NCI-H1417 (cell line): ENCODE data around the gene SYP.
"Not testable (repeated sequence)": the region's sequence is repeated elsewhere in the genome, so short reads cannot be mapped to it uniquely, and the experiment has no call there.

Experiments
- DNase-seq, 3 experiments: peaks; one replicate each; lab custom pipeline; 2025; lab: John Stamatoyannopoulos, UW

SYP gene

GRCh38 chrX:49166914-49167739, 32.9 kb downstream of the SYP start:
- DNase-seq, result no peak

GRCh38 chrX:49165901-49166881, 33.8 kb downstream of the SYP start:
- DNase-seq, result peak; percentile 39 to 82 (median 61)

- DNase-seq, result no peak
These were observed 35.2 kb downstream of the SYP start for GRCh38 chrX:49164589-49165360.

- peak; percentile 70 to 91 (median 87) for DNase-seq
These were observed 36.2 kb downstream of the SYP start for GRCh38 chrX:49163555-49164419.

GRCh38 chrX:49162620-49163019, 37.4 kb downstream of the SYP start, which contains the start of gene MAGIX:
TSS of gene MAGIX (plus strand) at chrX:49162758. CDS start at chrX:49162890, 132 bp downstream.
- DNase-seq, result no peak

GRCh38 chrX:49161632-49162031, 38.4 kb downstream of the SYP start:
- DNase-seq, result no peak

GRCh38 chrX:49160908-49161307, 39.1 kb downstream of the SYP start:
- no peak for DNase-seq

GRCh38 chrX:49157194-49157593, 42.8 kb downstream of the SYP start:
- no peak for DNase-seq

GRCh38 chrX:49155900-49156837, 43.8 kb downstream of the SYP start:
- DNase-seq, result peak; percentile 51 to 90 (median 81)

- peak; percentile 31 to 71 (median 62) for DNase-seq
These were observed 44.6 kb downstream of the SYP start for GRCh38 chrX:49155243-49155899.

- no peak for DNase-seq
These were observed 46.5 kb downstream of the SYP start for GRCh38 chrX:49153467-49153866.

GRCh38 chrX:49149291-49149690, 50.7 kb downstream of the SYP start:
- not testable (repeated sequence) for DNase-seq

GRCh38 chrX:49148390-49149100, 51.4 kb downstream of the SYP start:
- DNase-seq, result not testable (repeated sequence)

GRCh38 chrX:49147936-49148335, 52.1 kb downstream of the SYP start:
- DNase-seq, result no peak

GRCh38 chrX:49147282-49147681, 52.7 kb downstream of the SYP start:
- no peak for DNase-seq

GRCh38 chrX:49143154-49143553, 56.8 kb downstream of the SYP start:
- DNase-seq, result not testable (repeated sequence)

GRCh38 chrX:49142264-49142663, 57.7 kb downstream of the SYP start:
- peak in 1 of 3 experiments; percentile 0 for DNase-seq

- no peak for DNase-seq
These were observed 60.3 kb downstream of the SYP start for GRCh38 chrX:49139713-49140112.
